Stimulated activated naive CD8-positive, alpha-beta T cell treated with anti-CD3 and anti-CD28 coated beads, Interleukin-15, amount 100 ng/mL, for 72 hours (primary cell): ENCODE results near the gene HOXA1.

Experiments used
- ATAC-seq: fragments of 150-1000 bp; cut with Tn5 transposase; 2 replicates; pipeline ENCODE4 v1.10.0; 2021; ENCODE audit warnings: mild to moderate bottlenecking, moderate library complexity
- DNase-seq, 2 donors: peaks; one replicate each; pipeline ENCODE4 v3.0.0; 2021 to 2022
- H3K27ac Mint-ChIP-seq, 2 donors: one replicate each; pipeline ENCODE4 v1.8.0; 2022; ENCODE audit warnings: mild to moderate bottlenecking in 2 of 2, mixed read lengths in 2 of 2, moderate library complexity in 2 of 2
- H3K27me3 Mint-ChIP-seq: one replicate; pipeline ENCODE4 v1.8.0; 2022; ENCODE audit warnings: mixed read lengths
- H3K4me1 Mint-ChIP-seq: one replicate; pipeline ENCODE4 v1.8.0; 2022; ENCODE audit warnings: mild to moderate bottlenecking, mixed read lengths
- H3K4me3 Mint-ChIP-seq, 2 donors: one replicate each; pipeline ENCODE4 v1.8.0; 2022; ENCODE audit warnings: mild to moderate bottlenecking in 2 of 2, mixed read lengths in 2 of 2, moderate library complexity in 1 of 2
- H3K9me3 Mint-ChIP-seq, 2 donors: one replicate each; pipeline ENCODE4 v1.8.0; 2022; ENCODE audit warnings: mixed read lengths in 2 of 2

The HOXA1 gene

GRCh38 chr7:27095897-27096767, at the start of gene HOXA1:
Gene HOXA1, minus strand, starts transcription at chr7:27096000. Its CDS starts 88 bp downstream, at chr7:27095912.
- DNase-seq (peak; percentile 71 to 82), ATAC-seq (peak; percentile 90)
- H3K4me1 Mint-ChIP-seq: peaks cover 42% of the 10 kb centered on the region
- no peaks in the 10 kb centered on the region for H3K9me3 Mint-ChIP-seq
- peak within 1 kb of the TSS; percentile 85 to 88 for H3K4me3 Mint-ChIP-seq
- H3K27ac Mint-ChIP-seq: peak within 1 kb of the TSS in 1 of 2 donors; percentile 69
- H3K27me3 Mint-ChIP-seq: peaks cover 92% of the 10 kb centered on the region

GRCh38 chr7:27145165-27145913, 49.5 kb upstream of the HOXA1 start:
- no peak overlapping the region for H3K27ac Mint-ChIP-seq
- DNase-seq (no peak), ATAC-seq (no peak)
- H3K4me1 Mint-ChIP-seq: peaks cover 12% of the 10 kb centered on the region
- peaks cover 79% of the 10 kb centered on the region for H3K27me3 Mint-ChIP-seq
- no peaks in the 10 kb centered on the region for H3K9me3 Mint-ChIP-seq
- H3K4me3 Mint-ChIP-seq: no peak overlapping the region

- ATAC-seq: no peak
- peaks cover 77% of the 10 kb centered on the region for H3K27me3 Mint-ChIP-seq
- no peaks in the 10 kb centered on the region for H3K9me3 Mint-ChIP-seq
- no peak overlapping the region for H3K4me3 Mint-ChIP-seq
- DNase-seq: no peak
- no peak overlapping the region for H3K27ac Mint-ChIP-seq
- H3K4me1 Mint-ChIP-seq: peaks cover 9% of the 10 kb centered on the region
Observed at GRCh38 chr7:27144781-27145164, 49.0 kb upstream of the HOXA1 start.

- Mint-ChIP-seq H3K27me3 (peaks cover 76% of the 10 kb centered on the region), H3K4me3 (no peak overlapping the region), H3K9me3 (no peaks in the 10 kb centered on the region), H3K27ac (no peak overlapping the region), H3K4me1 (peaks cover 9% of the 10 kb centered on the region)
- no peak for ATAC-seq
- no peak for DNase-seq
Observed at GRCh38 chr7:27143950-27144780, 48.4 kb upstream of the HOXA1 start.

GRCh38 chr7:27143023-27143949, 47.5 kb upstream of the HOXA1 start, which contains the start of gene HOXA5:
Gene HOXA5, minus strand, starts transcription at chr7:27143681. Its CDS starts 74 bp downstream, at chr7:27143607.
- no peak for ATAC-seq
- DNase-seq: no peak
- Mint-ChIP-seq H3K27ac (peak within 1 kb of the TSS in 1 of 2 donors; percentile 32), H3K4me1 (peaks cover 5% of the 10 kb centered on the region), H3K27me3 (peaks cover 75% of the 10 kb centered on the region), H3K9me3 (no peaks in the 10 kb centered on the region), H3K4me3 (peak within 1 kb of the TSS in 1 of 2 donors; percentile 42)

GRCh38 chr7:27142580-27143022, 46.8 kb upstream of the HOXA1 start:
- Mint-ChIP-seq H3K4me3 (peak overlapping the region in 1 of 2 donors; percentile 42), H3K27me3 (peaks cover 75% of the 10 kb centered on the region), H3K4me1 (no peaks in the 10 kb centered on the region), H3K27ac (peak overlapping the region in 1 of 2 donors; percentile 32), H3K9me3 (no peaks in the 10 kb centered on the region)
- no peak for DNase-seq
- no peak for ATAC-seq

GRCh38 chr7:27141923-27142579, 46.3 kb upstream of the HOXA1 start:
- DNase-seq: no peak
- Mint-ChIP-seq H3K27me3 (peaks cover 75% of the 10 kb centered on the region), H3K27ac (no peak overlapping the region), H3K4me3 (no peak overlapping the region), H3K4me1 (peaks cover 3% of the 10 kb centered on the region), H3K9me3 (no peaks in the 10 kb centered on the region)
- no peak for ATAC-seq

GRCh38 chr7:27141137-27141922, 45.5 kb upstream of the HOXA1 start:
- Mint-ChIP-seq H3K27me3 (peaks cover 75% of the 10 kb centered on the region), H3K9me3 (no peaks in the 10 kb centered on the region), H3K4me1 (peaks cover 5% of the 10 kb centered on the region), H3K4me3 (no peak overlapping the region), H3K27ac (no peak overlapping the region)
- ATAC-seq: no peak
- no peak for DNase-seq

GRCh38 chr7:27140126-27140857, 44.5 kb upstream of the HOXA1 start:
- Mint-ChIP-seq H3K9me3 (no peaks in the 10 kb centered on the region), H3K27ac (no peak overlapping the region), H3K4me3 (no peak overlapping the region), H3K27me3 (peaks cover 74% of the 10 kb centered on the region), H3K4me1 (peaks cover 16% of the 10 kb centered on the region)
- ATAC-seq (no peak), DNase-seq (no peak)

- Mint-ChIP-seq H3K9me3 (no peaks in the 10 kb centered on the region), H3K4me1 (peaks cover 23% of the 10 kb centered on the region), H3K27ac (no peak overlapping the region), H3K27me3 (peaks cover 74% of the 10 kb centered on the region), H3K4me3 (no peak overlapping the region)
- DNase-seq (no peak), ATAC-seq (peak; percentile 59)
Observed at GRCh38 chr7:27139334-27140125, 43.7 kb upstream of the HOXA1 start.

- ATAC-seq: no peak
- H3K4me1 Mint-ChIP-seq: peaks cover 29% of the 10 kb centered on the region
- H3K27me3 Mint-ChIP-seq: peaks cover 80% of the 10 kb centered on the region
- H3K4me3 Mint-ChIP-seq: no peak overlapping the region
- DNase-seq: no peak
- H3K27ac Mint-ChIP-seq: no peak overlapping the region
- no peaks in the 10 kb centered on the region for H3K9me3 Mint-ChIP-seq
Observed at GRCh38 chr7:27138985-27139333, 43.2 kb upstream of the HOXA1 start.

GRCh38 chr7:27138472-27138871, 42.7 kb upstream of the HOXA1 start:
- ATAC-seq (no peak), DNase-seq (no peak)
- Mint-ChIP-seq H3K27me3 (peaks cover 85% of the 10 kb centered on the region), H3K27ac (no peak overlapping the region), H3K4me1 (peaks cover 32% of the 10 kb centered on the region), H3K9me3 (no peaks in the 10 kb centered on the region), H3K4me3 (no peak overlapping the region)
